ENCODE results near the gene MDM4.
"Not testable (repeated sequence)": the region's sequence is repeated elsewhere in the genome, so short reads cannot be mapped to it uniquely, and the experiment has no call there.

MDM4 gene

GRCh38 chr1:204566583-204566955 is 50.4 kb downstream of the MDM4 start:
- peaks cover 0 to 4% of the 10 kb centered on the region in 2 donors for H3K36me3 ChIP-seq (ENCODE audit: control insufficient read depth in 1 of 2, insufficient read depth in 2 of 2, low read length in 2 of 2)
- H3K27ac ChIP-seq (ENCODE audit: low read depth, low read length), result no peak overlapping the region
- no peaks in the 10 kb centered on the region for H3K9me3 ChIP-seq (ENCODE audit: control insufficient read depth in 1 of 2, low read length in 2 of 2)
- H3K27me3 ChIP-seq (ENCODE audit: control insufficient read depth in 1 of 2, insufficient read depth in 2 of 2, low read length in 2 of 2), result no peaks in the 10 kb centered on the region
- no peak overlapping the region for H3K4me3 ChIP-seq (ENCODE audit: low read depth in 1 of 2, low read length in 2 of 2)
- peaks cover 0 to 9% of the 10 kb centered on the region in 2 donors for H3K4me1 ChIP-seq (ENCODE audit: control insufficient read depth in 1 of 2, insufficient read depth in 2 of 2, low read length in 2 of 2)
- H3K9ac ChIP-seq (ENCODE audit: low read depth in 1 of 2, low read length in 2 of 2), result no peak overlapping the region

GRCh38 chr1:204567071-204567470 is 50.9 kb downstream of the MDM4 start:
- H3K4me3 ChIP-seq (ENCODE audit: low read depth in 1 of 2, low read length in 2 of 2), result no peak overlapping the region
- no peak overlapping the region for H3K27ac ChIP-seq (ENCODE audit: low read depth, low read length)
- peaks cover 0 to 9% of the 10 kb centered on the region in 2 donors for H3K4me1 ChIP-seq (ENCODE audit: control insufficient read depth in 1 of 2, insufficient read depth in 2 of 2, low read length in 2 of 2)
- no peaks in the 10 kb centered on the region for H3K9me3 ChIP-seq (ENCODE audit: control insufficient read depth in 1 of 2, low read length in 2 of 2)
- peaks cover 0 to 4% of the 10 kb centered on the region in 2 donors for H3K36me3 ChIP-seq (ENCODE audit: control insufficient read depth in 1 of 2, insufficient read depth in 2 of 2, low read length in 2 of 2)
- H3K27me3 ChIP-seq (ENCODE audit: control insufficient read depth in 1 of 2, insufficient read depth in 2 of 2, low read length in 2 of 2), result no peaks in the 10 kb centered on the region
- no peak overlapping the region for H3K9ac ChIP-seq (ENCODE audit: low read depth in 1 of 2, low read length in 2 of 2)

DNA sequence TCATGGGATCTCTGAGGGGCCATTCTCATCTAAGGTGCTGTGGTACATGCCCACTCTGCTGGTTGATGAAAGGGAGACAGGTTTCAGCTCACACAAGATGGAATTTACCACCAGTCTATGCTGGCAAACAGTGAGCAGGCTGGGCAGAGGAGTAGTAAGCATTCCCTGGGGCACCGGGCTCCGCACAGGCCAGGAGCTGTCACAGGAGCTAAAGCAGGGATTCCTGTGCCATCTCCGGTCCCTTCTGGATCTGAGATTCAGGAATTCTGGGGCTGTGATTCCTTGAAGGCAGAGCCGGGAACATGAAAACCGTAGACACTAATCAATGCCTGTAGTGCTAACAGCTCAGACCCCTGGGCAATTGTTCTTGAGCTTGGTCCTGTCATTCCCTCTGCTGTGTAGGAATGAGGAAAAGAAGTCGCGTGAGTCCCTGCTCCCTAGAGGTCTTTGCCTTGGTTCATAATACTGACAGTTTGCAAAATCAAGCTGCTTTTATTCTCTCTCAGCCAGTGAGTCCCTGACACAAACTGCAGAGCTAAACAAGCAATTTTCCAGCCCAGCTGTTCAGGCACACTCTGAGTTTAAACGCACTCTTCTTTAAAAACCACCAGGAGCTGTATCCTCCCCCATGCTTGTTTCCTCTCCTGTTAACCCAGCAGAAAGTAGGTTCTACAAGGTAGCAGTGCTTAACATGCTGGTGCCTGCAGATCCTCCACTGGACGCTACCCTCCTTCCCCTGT is 52.5 kb downstream of the MDM4 start:
- Histone ChIP-seq H3K4me3 (ENCODE audit: low read depth in 1 of 2, low read length in 2 of 2) (no peak overlapping the region), H3K4me1 (ENCODE audit: control insufficient read depth in 1 of 2, insufficient read depth in 2 of 2, low read length in 2 of 2) (peaks cover 0 to 9% of the 10 kb centered on the region in 2 donors), H3K9ac (ENCODE audit: low read depth in 1 of 2, low read length in 2 of 2) (no peak overlapping the region), H3K27ac (ENCODE audit: low read depth, low read length) (no peak overlapping the region), H3K27me3 (ENCODE audit: control insufficient read depth in 1 of 2, insufficient read depth in 2 of 2, low read length in 2 of 2) (no peaks in the 10 kb centered on the region), H3K9me3 (ENCODE audit: control insufficient read depth in 1 of 2, low read length in 2 of 2) (no peaks in the 10 kb centered on the region), H3K36me3 (ENCODE audit: control insufficient read depth in 1 of 2, insufficient read depth in 2 of 2, low read length in 2 of 2) (no peaks in the 10 kb centered on the region)

- Histone ChIP-seq H3K27me3 (ENCODE audit: control insufficient read depth in 1 of 2, insufficient read depth in 2 of 2, low read length in 2 of 2) (no peaks in the 10 kb centered on the region), H3K36me3 (ENCODE audit: control insufficient read depth in 1 of 2, insufficient read depth in 2 of 2, low read length in 2 of 2) (no peaks in the 10 kb centered on the region), H3K4me1 (ENCODE audit: control insufficient read depth in 1 of 2, insufficient read depth in 2 of 2, low read length in 2 of 2) (peaks cover 0 to 9% of the 10 kb centered on the region in 2 donors), H3K27ac (ENCODE audit: low read depth, low read length) (no peak overlapping the region), H3K9ac (ENCODE audit: low read depth in 1 of 2, low read length in 2 of 2) (no peak overlapping the region), H3K9me3 (ENCODE audit: control insufficient read depth in 1 of 2, low read length in 2 of 2) (no peaks in the 10 kb centered on the region), H3K4me3 (ENCODE audit: low read depth in 1 of 2, low read length in 2 of 2) (no peak overlapping the region)
These were observed 53.3 kb downstream of the MDM4 start for GRCh38 chr1:204569478-204569877.

DNA sequence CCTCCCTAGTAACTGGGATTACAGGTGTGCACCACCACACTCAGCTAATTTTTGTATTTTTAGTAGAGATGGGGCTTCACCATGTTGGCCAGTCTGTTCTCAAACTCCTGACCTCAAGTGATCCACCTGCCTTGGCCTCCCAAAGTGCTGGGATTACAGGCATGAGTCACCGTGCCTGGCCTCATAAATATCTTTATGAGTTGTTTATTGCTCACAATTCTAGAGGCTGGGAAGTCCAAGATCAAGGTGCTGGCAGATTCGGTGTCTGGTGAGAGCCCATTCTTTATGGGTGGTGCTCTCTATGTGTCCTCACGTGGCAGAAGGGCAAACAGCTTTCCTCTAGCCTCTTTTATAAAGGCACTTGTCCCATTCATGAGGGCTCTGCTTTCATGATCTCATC is 53.8 kb downstream of the MDM4 start:
- H3K27ac ChIP-seq (ENCODE audit: low read depth, low read length); H3K36me3 ChIP-seq (ENCODE audit: control insufficient read depth in 1 of 2, insufficient read depth in 2 of 2, low read length in 2 of 2); H3K9me3 ChIP-seq (ENCODE audit: control insufficient read depth in 1 of 2, low read length in 2 of 2); H3K4me1 ChIP-seq (ENCODE audit: control insufficient read depth in 1 of 2, insufficient read depth in 2 of 2, low read length in 2 of 2); H3K4me3 ChIP-seq (ENCODE audit: low read depth in 1 of 2, low read length in 2 of 2); H3K9ac ChIP-seq (ENCODE audit: low read depth in 1 of 2, low read length in 2 of 2); H3K27me3 ChIP-seq (ENCODE audit: control insufficient read depth in 1 of 2, insufficient read depth in 2 of 2, low read length in 2 of 2): not testable (repeated sequence)

GRCh38 chr1:204571128-204571527 is 54.9 kb downstream of the MDM4 start:
- H3K27ac ChIP-seq (ENCODE audit: low read depth, low read length), result no peak overlapping the region
- peaks cover 0 to 5% of the 10 kb centered on the region in 2 donors for H3K4me1 ChIP-seq (ENCODE audit: control insufficient read depth in 1 of 2, insufficient read depth in 2 of 2, low read length in 2 of 2)
- no peaks in the 10 kb centered on the region for H3K9me3 ChIP-seq (ENCODE audit: control insufficient read depth in 1 of 2, low read length in 2 of 2)
- no peaks in the 10 kb centered on the region for H3K36me3 ChIP-seq (ENCODE audit: control insufficient read depth in 1 of 2, insufficient read depth in 2 of 2, low read length in 2 of 2)
- H3K9ac ChIP-seq (ENCODE audit: low read depth in 1 of 2, low read length in 2 of 2), result no peak overlapping the region
- H3K27me3 ChIP-seq (ENCODE audit: control insufficient read depth in 1 of 2, insufficient read depth in 2 of 2, low read length in 2 of 2), result no peaks in the 10 kb centered on the region
- H3K4me3 ChIP-seq (ENCODE audit: low read depth in 1 of 2, low read length in 2 of 2), result no peak overlapping the region

DNA sequence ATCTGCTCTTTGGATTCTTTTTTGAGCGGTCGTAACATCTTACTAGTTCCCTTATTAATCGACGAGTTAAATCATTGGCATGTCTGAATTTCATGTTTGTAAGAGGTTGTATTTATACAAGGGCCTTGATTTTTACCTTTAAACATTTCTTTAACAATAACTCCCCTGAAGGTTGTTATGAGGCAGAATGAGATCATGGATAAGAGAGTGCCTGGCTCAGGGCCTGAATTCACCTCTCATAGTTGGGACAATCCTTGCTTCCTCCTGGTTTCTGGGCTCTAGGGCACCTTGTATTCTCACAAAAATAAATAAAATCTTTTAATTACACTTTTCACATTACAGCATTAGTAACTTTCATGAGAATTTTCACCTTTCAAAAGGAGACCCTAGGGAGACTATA is 55.4 kb downstream of the MDM4 start:
- peaks cover 0 to 5% of the 10 kb centered on the region in 2 donors for H3K4me1 ChIP-seq (ENCODE audit: control insufficient read depth in 1 of 2, insufficient read depth in 2 of 2, low read length in 2 of 2)
- no peaks in the 10 kb centered on the region for H3K27me3 ChIP-seq (ENCODE audit: control insufficient read depth in 1 of 2, insufficient read depth in 2 of 2, low read length in 2 of 2)
- no peak overlapping the region for H3K27ac ChIP-seq (ENCODE audit: low read depth, low read length)
- H3K9ac ChIP-seq (ENCODE audit: low read depth in 1 of 2, low read length in 2 of 2), result no peak overlapping the region
- H3K36me3 ChIP-seq (ENCODE audit: control insufficient read depth in 1 of 2, insufficient read depth in 2 of 2, low read length in 2 of 2), result no peaks in the 10 kb centered on the region
- H3K4me3 ChIP-seq (ENCODE audit: low read depth in 1 of 2, low read length in 2 of 2), result no peak overlapping the region
- no peaks in the 10 kb centered on the region for H3K9me3 ChIP-seq (ENCODE audit: control insufficient read depth in 1 of 2, low read length in 2 of 2)

- Histone ChIP-seq H3K27ac (ENCODE audit: low read depth, low read length) (no peak overlapping the region), H3K36me3 (ENCODE audit: control insufficient read depth in 1 of 2, insufficient read depth in 2 of 2, low read length in 2 of 2) (no peaks in the 10 kb centered on the region), H3K9ac (ENCODE audit: low read depth in 1 of 2, low read length in 2 of 2) (no peak overlapping the region), H3K4me1 (ENCODE audit: control insufficient read depth in 1 of 2, insufficient read depth in 2 of 2, low read length in 2 of 2) (peaks cover 4 to 7% of the 10 kb centered on the region in 2 donors), H3K4me3 (ENCODE audit: low read depth in 1 of 2, low read length in 2 of 2) (no peak overlapping the region), H3K9me3 (ENCODE audit: control insufficient read depth in 1 of 2, low read length in 2 of 2) (no peaks in the 10 kb centered on the region), H3K27me3 (ENCODE audit: control insufficient read depth in 1 of 2, insufficient read depth in 2 of 2, low read length in 2 of 2) (no peaks in the 10 kb centered on the region)
These were observed 57.0 kb downstream of the MDM4 start for GRCh38 chr1:204572923-204573922.

DNA sequence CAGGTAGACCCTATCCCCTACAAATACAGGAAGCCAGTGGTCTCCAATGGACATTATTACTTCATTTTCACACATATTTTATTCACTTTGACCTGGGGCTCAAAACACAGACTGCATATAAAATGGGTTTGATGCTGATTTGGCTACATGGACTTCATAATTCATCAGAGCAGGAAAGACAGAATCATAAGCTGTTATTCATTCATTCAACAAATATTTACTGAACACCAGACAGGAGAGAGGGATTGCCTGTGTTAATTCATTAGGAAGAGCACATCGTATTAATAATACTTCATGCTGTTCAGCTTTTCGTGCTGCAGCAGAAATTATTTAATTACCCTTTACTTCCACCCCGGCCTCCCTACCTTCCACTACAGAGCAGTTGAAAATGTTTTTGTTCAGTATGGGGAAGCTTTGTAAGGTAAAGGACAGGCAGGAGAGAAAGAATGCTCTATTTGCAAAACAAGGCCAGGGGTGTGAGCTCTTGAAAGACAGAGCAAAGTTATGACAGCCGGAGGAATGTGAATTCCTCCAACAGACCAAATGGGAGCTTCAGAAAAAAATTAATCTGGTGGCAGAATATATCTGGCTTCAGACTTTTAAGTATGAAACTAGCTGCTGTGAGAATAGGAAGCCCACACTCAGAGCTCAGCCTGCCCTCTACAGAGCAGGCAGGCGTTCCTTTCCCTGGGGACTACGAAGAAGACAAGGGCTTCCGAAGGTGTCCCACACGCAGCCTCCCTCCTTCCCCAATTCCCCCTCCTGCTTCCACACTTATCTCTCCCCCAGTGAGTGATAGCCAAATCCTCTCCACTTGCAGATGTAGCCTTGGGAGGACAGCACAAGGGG is 58.0 kb downstream of the MDM4 start:
- Histone ChIP-seq H3K4me1 (ENCODE audit: control insufficient read depth in 1 of 2, insufficient read depth in 2 of 2, low read length in 2 of 2) (peaks cover 7 to 16% of the 10 kb centered on the region in 2 donors), H3K9me3 (ENCODE audit: control insufficient read depth in 1 of 2, low read length in 2 of 2) (no peaks in the 10 kb centered on the region), H3K36me3 (ENCODE audit: control insufficient read depth in 1 of 2, insufficient read depth in 2 of 2, low read length in 2 of 2) (no peaks in the 10 kb centered on the region), H3K27me3 (ENCODE audit: control insufficient read depth in 1 of 2, insufficient read depth in 2 of 2, low read length in 2 of 2) (no peaks in the 10 kb centered on the region), H3K9ac (ENCODE audit: low read depth in 1 of 2, low read length in 2 of 2) (no peak overlapping the region), H3K27ac (ENCODE audit: low read depth, low read length) (no peak overlapping the region), H3K4me3 (ENCODE audit: low read depth in 1 of 2, low read length in 2 of 2) (no peak overlapping the region)

DNA sequence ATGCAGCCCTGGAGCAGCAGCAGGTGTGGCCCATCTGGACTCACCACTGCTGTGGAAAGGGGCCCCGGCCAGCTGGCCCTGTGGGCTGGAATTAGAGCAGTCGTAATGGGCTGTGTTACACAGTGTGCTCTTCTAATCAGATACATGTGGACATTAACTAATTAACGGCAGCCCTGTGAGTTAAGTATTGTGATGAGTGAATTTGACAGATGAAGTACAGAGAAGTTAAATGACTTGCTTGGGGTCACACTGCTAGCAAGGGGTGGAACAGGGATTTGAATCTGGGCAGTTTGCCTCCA is 58.6 kb downstream of the MDM4 start:
- Histone ChIP-seq H3K36me3 (ENCODE audit: control insufficient read depth in 1 of 2, insufficient read depth in 2 of 2, low read length in 2 of 2) (no peaks in the 10 kb centered on the region), H3K9ac (ENCODE audit: low read depth in 1 of 2, low read length in 2 of 2) (no peak overlapping the region), H3K4me3 (ENCODE audit: low read depth in 1 of 2, low read length in 2 of 2) (no peak overlapping the region), H3K27me3 (ENCODE audit: control insufficient read depth in 1 of 2, insufficient read depth in 2 of 2, low read length in 2 of 2) (no peaks in the 10 kb centered on the region), H3K9me3 (ENCODE audit: control insufficient read depth in 1 of 2, low read length in 2 of 2) (no peaks in the 10 kb centered on the region), H3K4me1 (ENCODE audit: control insufficient read depth in 1 of 2, insufficient read depth in 2 of 2, low read length in 2 of 2) (peaks cover 7 to 17% of the 10 kb centered on the region in 2 donors), H3K27ac (ENCODE audit: low read depth, low read length) (no peak overlapping the region)

Measured in duodenal mucosa (tissue), 2 donors.